Sciatic nerve (tissue), 2 donors: ENCODE results near the gene KRT76. TPM values are rescaled to one million over a fixed set of nuclear protein-coding genes. Genes with fewer than 3 reads are reported as not detected.
"Not testable (repeated sequence)": the region's sequence is repeated elsewhere in the genome, so short reads cannot be mapped to it uniquely, and the experiment has no call there.

Source experiments
- ATAC-seq: fragments of 200-7000 bp; cut with Tn5 transposase; one replicate; pipeline ENCODE4 v1.9.1; 2020; ENCODE audit warnings: mild to moderate bottlenecking, moderate library complexity
- DNase-seq: peaks from one replicate; pipeline ENCODE4 v3.0.0-alpha.2; 2020; ENCODE audit warnings: low spot score
- intact Hi-C: fragments of 100-400 bp; cut with DNase I; formaldehyde crosslinking; loops from one replicate; pipeline ENCODE4 v1.14.2; 2022
- total RNA-seq: library from RNA; stranded (reverse); fragmentation: NEBNext Ultra II Directional; extraction: Animal tissue kit (Norgen Biotek cat#: 25700); gene quantifications from one replicate; pipeline ENCODE4 v1.2.1, GENCODE V29; 2021
- donor health status: DM: no; HTN: no; CAD: no.
- donor health status: DM: no; HTN: no; CAD: no.

The KRT76 gene
- total RNA-seq, 1 donor from 2014 or later = not detected

DNA sequence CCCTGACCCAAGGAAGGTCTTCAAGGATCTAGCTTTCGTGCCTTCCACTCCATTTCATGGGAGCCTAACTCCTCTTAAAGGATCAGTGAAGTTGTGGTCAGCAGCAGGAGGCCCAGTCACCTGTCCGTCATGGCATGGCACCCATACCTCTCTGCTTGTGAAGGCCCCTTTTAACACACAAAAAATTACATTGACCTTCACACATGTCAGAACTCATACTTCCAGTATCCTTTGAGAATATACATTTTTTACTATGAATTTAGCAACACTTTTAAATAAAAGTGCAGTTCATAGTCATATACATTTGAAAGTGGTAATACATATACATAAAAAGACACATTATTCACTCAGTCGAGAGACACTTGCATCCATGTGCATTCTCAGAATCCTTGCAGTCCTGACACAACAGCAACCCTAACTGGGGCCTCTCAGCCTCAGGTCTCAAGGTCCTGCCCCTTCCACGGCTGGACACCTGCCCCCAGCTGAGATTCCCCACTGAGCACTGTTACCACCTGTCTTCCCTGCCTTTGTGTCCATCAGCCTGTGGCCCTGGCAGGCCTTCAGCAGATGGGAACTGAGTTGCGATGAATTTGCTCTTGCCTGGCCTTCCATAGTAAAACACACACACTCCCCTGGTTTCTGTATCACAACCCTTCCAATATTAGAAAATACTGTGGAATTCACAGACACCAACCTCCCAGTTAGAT is 22.5 kb upstream of the KRT76 start:
- ATAC-seq (no peak), DNase-seq (no peak)
- intact Hi-C loops = no loop called here

DNA sequence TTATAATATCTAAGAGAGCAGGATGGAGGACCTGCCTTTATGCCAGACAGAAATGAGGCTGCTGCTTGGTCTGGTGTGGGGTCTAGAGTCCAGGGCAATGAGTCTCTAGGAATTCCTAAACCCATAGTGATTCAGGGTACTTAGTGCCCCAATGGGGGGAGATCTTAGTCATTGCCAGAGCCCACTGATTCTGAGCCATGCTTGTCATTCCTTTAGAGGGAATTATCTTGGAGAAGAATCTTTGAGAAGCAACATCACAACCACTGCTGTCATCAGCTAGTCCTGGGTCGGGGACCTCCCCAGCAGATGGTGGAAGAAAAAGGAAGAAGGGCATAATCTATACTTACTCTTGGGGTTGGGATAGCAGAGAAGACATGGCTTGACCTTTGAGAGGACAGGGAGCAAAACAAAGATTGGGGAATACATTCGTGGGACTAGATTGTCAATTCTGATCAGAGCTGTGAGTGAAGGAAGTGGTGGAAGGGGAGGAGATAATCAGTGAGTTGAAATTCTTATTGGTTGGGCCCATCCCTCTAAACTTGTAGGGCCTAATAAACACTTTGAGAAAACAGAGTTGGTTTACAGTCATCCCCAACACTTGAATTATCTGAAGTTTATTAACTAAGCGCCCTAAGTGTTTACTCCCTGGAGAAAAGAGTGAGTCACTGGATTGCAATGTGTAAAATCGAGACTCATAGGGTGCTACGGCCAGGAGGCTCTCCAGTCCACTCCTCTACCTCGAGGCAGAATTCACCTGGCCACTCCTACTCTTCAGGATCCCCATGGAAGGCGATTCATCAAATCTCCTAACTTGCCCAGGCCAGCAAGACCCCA is 21.7 kb upstream of the KRT76 start:
- intact Hi-C loops = no loop called here
- no peak for ATAC-seq
- no peak for DNase-seq

DNA sequence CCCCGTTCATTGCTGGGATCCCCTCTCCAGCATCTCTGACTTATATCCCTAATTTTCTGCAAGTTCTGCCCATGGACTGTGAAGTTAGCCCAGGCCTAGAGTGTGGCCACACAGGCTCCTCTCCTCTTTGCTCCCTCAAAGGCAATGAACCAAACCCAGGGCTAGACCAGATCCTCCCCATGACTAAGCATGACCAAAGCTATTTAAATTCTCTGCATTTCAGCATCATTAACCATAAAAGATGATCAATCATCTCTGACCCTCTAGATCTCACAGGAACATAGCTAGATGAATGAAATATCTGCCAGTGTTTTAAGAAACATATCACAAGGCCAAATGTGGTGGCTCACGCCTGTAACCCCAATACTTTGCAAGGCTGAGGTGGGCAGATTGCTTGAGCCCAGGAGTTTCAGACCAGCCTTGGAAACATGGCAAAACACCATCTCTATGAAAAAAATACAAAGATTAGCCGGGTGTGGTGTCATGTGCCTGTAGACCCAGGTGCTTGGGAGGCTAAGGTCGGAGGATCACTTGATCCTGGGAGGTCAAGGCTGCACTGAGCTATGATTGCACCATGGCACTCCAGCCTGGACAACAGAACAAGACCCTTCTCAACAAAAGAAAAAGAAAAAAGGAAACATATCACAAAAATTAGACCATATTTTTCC is 21.0 kb upstream of the KRT76 start:
- DNase-seq = no peak
- no peak for ATAC-seq
- intact Hi-C loops = no loop called here

DNA sequence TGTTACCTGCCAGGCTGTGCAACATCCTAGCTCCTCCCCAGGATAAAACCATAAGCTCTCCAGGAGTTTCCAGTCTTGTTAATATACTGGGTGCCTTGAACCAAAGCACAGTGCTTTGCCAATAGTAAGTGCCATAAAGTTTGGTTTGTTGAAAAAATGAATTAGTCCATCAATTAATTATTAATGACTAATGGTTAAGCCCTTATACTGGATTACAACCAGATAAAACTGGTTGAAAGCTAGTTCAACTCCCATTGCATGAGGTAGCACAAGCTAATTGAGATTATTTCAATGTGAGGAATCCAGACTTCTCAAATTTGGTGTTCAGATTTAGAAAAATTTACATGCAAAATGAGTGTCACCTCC is 20.4 kb upstream of the KRT76 start:
- no peak for ATAC-seq
- intact Hi-C loops = loop anchor here (2.0 kb wide), 1 partner anchor 99 kb away; no protein-coding TSS in a partner anchor
- DNase-seq = no peak

DNA sequence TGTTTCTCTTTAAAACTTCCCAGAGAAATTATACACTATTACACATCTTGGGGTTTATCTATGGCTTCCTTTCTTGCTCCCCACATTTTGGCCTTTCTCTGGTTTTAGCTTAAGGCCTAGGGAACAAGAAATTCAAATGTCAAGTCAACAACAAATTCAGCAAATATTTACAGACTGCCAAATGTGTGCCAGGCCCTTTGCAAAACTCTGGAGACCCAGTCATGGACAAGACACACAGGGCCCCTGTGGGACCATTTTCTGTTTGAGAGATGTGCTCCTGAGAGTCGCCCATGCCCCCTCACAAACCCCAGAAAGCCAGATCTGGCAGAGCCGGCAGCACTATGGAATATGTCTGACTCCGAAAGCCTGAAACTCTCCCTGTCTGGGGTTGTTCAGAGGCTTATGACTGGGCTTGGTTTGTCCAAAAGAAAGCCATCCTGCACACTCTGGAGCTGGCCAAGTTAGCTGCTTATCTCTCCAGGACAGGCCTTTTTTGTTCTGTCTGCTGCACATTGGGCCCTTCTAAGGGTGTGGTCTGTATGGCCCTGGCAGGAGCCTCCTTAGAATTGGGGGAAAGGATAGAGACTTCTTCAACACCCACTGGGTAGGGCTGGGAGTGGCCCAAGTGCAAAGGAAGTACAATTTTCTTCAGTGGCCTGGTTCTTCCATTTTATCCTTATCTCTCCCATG is 19.8 kb upstream of the KRT76 start:
- ATAC-seq (no peak), DNase-seq (no peak)
- intact Hi-C loops = loop anchor here (2.0 kb wide), 1 partner anchor 100 kb away; no protein-coding TSS in a partner anchor

DNA sequence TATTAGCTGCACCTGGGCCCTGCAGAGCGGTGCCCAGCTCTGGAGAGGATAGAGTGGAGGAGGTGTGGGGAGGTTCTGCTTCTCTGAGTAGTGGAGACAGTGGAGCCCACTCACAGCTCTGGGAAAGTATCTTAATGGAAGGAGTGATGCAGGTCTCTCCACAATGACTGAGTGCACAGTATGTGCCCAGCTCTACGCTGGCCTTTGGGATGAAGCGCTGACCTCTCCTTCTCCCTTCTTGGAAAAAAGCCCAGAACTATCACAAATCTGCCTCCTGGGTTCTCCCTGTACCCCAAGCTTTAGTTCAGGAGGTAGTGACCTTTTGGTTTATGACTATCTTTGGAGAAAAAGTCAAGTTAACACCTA is 19.3 kb upstream of the KRT76 start:
- no peak for DNase-seq
- ATAC-seq = no peak
- intact Hi-C loops = loop anchor here (2.0 kb wide), 1 partner anchor 100 kb away; no protein-coding TSS in a partner anchor

DNA sequence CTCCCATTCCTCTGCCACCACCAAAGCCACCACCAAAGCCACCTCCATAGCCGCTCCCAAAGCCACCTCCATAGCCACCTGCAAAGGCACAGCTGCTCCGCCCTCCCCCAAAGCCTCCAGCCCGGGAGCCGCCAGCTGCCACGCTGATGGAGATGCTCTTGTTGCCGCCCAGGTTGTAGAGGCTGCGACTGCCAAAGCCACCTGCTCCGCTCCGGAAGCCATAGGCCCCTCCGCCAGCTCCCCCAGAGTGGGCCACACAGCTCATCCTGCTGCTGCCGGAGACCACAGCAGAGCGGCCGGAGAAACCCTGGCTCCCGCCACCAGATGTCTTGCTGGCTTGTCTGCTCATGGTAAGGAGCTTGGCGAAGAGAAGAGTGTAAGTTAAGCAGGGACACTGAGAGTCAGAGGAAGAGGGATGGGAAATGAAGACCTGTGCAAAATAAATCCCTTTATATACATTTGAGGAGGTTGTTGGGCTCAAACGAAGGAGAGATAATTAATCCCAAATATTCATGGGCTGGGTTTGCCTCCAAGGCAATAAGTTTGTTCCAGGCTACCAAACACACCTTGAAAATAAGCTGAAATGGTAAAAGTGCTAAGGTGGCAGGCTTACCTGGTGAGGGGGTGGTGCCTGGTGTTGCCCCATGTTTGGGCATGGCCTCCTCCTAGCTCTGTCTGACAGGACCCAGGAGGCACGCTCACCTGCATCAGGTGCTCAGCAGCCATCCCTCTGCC is 18.7 kb upstream of the KRT76 start, which contains the start of gene KRT3:
Gene KRT3, minus strand, starts transcription at position 424 of the 735 bp plus-strand sequence. Its CDS starts 75 bp downstream, at position 349.
- DNase-seq (no peak), ATAC-seq (no peak)
- intact Hi-C loops = loop anchor here (2.0 kb wide), 1 partner anchor 101 kb away; no protein-coding TSS in a partner anchor

DNA sequence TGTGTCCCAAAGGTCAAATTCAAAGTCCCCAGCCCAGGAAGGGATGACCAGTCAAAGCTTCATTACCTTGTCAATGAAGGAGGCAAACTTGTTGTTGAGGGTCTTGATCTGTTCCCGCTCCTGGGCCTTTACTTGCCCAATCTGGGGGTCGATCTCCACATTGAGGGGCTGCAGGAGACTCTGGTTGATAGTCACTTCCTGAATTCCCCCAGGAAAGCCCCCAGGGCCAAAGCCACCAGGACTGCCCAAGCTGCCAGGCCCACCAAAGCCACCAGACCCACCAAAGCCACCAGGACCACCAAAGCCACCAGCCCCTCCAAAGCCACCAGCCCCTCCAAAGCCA is 18.2 kb upstream of the KRT76 start:
- DNase-seq, ATAC-seq, intact Hi-C loops: not testable (repeated sequence)

DNA sequence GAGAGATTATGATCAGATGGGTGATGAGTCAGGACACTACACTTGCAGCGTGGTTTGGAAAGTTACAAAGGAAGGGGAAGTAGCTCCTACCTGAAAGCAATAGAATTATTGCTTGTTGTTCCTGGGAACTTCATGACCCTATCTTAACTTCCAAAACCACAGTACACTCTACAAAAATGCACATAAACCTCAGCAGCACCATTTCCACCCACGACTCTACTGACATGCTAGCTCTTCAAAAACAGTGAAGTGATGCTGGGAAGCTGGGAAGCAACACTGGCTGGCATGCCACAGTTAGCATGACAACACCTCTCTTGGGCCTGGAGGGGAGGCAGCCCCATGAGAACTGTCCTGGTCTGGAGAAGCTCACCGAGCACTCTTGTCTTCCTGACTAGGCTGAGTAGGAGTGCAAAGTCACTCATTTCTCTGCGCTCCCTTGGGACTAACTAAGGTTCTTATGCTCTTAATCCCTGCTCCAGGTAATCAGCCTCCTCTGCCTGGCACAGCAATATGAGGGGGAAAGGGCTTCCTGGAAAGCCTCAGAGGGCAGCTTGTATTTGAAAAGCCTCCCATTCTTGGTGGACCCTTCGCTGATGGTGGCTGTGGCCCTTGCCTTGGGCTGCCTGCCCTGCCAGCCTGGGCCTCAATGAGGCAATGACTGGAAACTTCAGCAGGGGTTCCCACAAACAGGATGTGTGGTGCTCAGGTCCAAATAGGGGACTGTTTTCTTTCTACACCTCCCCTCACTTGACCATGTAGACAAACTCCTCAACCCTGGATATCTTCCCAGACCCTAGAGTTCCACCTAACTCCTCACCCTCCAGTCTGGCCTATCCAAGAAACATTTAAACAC is 17.6 kb upstream of the KRT76 start:
- ATAC-seq = no peak
- no peak for DNase-seq
- intact Hi-C loops = no loop called here

DNA sequence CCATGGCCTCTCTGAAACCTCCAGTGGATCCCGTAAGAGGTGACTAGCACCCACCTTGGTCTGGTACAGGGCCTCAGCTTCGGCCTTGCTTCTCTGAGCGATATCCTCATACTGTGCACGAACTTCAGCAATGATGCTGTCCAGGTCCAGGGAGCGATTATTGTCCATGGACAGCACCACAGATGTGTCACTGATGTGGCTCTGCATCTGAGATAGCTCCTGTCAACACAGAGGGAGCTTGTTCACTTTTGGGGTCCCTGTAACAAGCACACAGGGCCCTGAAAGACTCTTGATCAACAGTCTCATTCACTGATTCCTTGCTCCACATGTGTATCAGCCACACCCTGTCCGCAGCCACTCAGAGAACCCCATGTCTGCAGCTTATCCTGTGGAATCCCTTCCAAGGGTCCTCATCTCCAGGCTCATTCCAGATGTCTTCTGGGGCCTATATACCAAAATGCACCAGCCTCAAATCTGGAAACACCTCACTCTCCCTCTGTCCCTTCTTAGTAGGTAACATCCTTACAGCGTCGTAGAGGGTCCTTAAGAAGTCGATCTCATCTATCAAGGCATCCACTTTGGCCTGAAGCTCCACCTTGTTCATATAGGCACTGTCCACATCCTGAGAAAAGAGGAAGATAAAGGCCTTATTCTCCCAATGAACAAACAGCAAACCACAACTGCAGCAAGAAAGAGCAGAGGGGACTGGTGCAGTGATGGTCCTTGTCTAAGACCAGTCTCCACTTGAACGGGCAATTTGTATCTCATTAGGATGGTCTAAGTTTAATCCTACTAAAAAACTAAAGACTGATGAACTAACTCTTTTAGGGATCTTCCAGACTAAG is 15.3 kb upstream of the KRT76 start:
- intact Hi-C loops = no loop called here
- DNase-seq = no peak
- ATAC-seq = no peak

DNA sequence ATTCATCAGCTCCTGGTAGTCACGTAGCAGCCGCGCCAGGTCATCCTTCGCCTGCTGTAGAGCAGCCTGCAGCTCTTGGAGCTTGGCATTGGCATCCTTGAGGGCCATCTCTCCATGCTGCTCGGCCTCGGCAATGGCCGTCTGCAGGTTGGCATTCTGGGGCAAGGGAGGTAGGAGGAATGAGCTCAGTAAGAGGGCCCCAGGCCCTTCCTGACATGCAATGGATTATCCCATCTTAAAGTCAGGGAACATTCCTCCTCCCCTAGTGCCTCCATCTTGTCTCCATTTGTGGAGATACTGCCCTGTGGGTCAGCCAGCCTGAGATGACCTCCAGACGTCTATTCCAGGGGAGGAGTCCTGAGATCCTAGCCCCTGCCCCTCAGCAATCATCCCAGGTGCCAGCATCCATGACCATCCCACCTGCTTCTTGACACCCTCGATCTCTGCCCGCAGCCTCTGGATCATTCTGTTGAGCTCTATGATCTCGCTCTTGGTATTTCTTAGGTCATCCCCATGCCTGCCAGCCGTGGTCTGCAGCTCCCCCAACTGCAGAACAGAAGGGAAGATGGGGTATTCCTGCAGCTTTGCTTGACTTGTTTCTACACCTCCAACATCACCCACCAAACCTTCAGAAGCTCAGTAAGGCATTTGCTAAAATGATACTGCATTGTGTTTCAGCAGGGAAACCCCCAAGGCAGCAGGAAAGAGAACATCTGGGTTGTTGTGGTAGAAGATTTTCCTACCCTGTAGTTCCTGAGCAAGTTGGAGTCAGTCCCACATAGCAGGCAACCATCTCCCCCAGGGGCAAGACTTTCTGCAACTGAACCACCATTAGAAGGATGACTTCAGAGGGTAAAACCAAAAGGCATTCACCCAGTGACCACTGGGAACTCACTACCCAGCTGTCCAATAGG is 14.4 kb upstream of the KRT76 start:
- no peak for ATAC-seq
- intact Hi-C loops = no loop called here
- DNase-seq = no peak

DNA sequence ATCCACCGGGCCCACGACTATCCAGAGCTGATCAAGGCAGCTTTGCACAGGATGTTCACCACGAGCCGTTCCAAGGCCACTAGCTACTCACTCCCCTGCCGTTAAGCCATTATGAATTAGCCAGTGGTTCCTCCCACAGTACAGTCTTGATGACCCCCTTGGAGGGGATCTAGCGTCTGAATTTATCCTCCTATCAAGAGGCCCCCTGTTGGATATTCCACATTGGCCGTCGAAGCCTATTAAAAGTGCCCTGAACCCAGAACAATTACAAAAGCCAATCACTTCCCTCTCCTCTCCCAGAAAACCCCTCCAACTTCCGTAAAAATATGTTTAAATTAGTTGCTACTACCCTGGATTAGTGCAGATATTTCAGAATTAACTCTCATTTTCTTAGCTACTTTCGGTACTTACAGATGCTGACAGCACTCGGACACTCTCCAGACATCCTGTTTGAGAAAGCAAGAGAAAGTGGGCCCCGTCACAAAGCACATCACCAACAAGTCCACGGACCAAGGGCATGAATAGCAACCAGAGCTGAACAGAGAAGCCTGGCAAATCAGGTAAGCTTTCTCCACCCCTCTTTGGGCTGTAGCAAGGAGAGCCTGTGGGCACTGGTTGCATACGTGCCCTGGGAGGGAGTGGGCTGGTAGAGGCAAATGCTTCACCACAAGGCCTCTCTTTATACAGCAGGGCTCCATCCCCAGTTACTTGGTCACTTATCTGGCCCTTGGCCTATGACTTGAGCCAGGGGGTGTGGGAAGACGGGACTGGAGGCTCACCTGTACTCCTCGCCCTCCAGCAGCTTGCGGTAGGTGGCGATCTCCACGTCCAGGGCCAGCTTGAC is 13.5 kb upstream of the KRT76 start:
- ATAC-seq (no peak), DNase-seq (no peak)
- intact Hi-C loops = no loop called here

DNA sequence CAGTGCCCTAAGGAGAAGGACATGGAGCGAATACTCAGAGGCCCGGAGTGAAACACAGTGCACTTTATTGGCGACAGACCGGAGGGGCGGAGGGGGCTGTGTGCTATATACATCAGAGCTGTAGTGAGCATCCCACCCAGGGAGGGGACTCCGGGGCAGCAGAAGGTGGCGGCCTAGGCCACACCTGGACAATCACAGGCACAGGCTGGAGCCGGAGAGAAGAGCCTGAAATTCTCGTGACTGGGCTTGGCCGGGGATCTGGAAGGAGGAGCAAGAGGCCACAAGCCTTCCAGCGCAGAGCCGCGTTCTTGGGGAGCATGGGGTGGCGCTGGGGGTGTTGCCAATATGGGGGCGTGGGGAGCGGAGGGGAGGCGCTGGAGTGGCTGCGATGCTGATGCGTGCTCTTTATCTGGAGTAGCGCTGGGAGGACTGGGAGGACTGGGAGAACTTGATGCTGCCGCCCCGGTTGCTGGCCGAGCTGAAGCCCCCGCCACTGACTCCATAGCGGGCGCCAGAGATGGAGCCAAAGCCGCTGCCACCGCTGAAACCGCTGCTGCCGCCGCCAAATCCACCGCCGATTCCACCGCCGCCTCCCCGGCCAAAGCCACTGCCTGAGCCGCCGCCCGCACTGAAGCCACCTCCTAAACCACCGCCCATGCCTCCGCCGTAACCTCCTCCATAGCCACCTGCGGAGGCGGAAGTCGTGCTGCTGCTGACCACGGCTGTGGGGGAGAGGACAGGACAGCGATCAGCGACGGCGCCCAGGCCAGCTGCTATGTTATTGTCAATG is 12.7 kb upstream of the KRT76 start:
- no peak for ATAC-seq
- no peak for DNase-seq
- intact Hi-C loops = no loop called here

DNA sequence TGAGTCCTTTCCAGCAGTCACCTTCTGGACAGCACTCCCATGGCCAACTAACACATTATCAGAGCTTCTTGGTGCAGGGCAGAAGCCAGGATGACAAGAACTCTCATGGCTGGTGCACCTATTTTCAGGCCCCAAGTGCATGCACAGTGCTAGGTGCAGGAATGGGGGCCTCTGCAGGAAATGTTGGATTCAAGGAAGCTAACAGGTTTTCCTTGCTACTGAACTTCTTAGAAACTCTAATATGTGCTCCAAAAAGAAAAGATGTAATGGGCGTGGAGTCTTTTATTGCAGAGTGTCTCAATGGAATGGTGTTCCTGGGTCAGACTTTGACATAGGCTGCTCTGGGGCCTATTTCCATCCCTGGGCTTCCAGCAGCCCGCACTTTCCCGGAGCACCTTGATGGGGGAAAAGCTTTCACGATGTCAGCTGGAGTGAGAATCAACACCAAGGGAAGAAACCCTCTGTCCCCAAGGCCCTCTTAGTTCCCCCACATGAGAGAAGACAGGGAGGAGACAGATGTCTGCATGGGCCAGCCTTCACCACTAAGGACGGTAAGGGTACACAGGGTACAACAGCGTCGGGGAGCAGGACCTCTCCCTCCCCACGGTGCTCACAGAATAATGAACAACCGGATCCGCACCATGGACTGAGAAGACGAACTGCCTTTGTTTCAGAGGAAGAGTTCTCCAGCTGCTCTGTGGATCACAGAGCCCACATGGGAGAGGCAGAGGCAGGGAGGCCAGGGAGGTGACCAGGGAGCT is 11.9 kb upstream of the KRT76 start:
- ATAC-seq (no peak), DNase-seq (no peak)
- intact Hi-C loops = no loop called here
